GM18502 (cell line): Measurements from ENCODE around the gene PPP1R3G.
"Not testable (repeated sequence)": the region's sequence is repeated elsewhere in the genome, so short reads cannot be mapped to it uniquely, and the experiment has no call there.

Experiments
- ATAC-seq: cut with Tn5 transposase; IDR thresholded peaks from one replicate; pipeline ENCODE4 v1.9.1; 2021; ENCODE audit warnings: mild to moderate bottlenecking; ENCODE audit not compliant: unreplicated experiment, poor library complexity

PPP1R3G gene

DNA sequence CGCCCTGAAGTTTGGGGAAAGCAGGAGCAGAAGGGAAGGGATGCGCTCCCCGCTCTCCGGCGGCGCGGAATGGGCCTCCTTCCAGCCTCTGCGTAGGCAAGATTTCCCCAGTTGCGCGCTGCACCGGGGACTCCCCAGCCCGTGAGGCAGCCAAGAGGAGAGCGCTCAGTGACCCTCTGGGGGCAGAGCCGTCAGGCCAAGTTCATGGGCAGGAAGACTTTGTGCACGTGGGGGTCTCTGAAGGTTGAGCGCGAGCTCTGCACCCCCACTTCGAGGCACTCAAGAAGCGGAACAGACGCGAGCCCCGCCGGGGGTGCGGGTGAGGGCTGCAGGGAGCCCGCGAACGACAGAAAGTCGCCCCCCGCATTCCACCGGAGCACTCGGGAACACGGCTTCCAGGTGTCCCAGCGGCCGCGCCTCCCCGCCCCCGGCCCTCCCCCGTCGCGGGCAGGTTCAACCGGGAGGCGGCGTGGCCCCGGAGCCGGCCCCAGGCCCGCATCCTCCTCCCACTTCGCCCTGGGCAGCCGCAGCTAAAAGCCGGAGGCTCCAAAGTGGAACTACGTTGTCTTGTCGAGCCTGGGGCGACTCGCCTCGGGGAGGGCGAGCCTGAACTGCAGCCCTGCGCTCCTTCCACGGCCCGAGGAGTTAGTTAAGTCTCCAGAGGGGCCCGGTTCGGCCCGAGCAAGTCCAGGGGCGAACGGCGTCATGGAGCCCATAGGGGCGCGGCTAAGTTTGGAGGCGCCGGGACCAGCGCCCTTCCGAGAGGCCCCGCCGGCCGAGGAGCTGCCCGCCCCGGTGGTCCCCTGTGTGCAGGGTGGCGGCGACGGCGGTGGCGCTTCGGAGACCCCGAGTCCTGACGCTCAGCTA is at the start of gene PPP1R3G:
Gene PPP1R3G (plus strand): TSS at position 561 of the 867 bp plus-strand sequence. CDS start 145 bp downstream, at position 706.
- peak; percentile 62 for ATAC-seq

DNA sequence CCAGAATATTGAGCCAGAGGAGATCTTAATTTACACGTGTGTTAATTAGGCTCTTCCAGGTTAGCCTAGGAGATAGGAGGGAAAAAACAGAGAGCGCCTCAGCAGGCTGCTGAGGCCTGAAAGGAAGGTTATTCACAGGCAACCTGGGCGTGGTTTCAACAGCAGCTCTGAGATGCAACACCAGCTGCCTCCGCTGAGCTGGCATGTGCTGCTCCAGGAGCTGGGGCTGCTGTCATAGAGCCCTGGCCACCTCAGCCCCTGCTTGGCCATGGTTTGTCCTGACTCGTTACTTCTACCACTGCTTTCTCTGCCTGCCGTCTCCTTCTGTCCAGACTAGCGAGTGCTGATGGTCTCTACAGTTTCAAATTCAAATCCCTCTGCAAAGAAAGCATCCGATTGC is 48.9 kb upstream of the PPP1R3G start:
- ATAC-seq: no peak

GRCh38 chr6:5041955-5042354 is 43.2 kb upstream of the PPP1R3G start:
- no peak for ATAC-seq

DNA sequence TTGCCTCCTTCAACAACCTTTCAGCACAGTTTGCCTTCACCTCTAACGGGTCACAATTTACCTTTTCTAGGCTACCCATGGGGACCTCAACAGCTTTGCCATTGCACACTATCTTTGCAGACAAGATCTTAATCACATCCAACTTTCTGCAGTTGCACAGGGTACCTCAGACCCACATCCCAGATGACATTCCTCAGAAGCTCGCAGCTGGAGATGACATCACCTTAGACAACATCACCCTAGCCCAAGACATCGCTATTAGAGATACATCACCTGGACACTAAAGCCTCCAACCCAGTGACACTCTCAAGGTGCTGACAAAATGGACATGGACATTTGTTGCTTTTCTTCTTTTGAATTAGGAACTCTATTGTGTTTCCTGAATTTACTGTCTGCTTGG is 42.7 kb upstream of the PPP1R3G start:
- no peak for ATAC-seq

DNA sequence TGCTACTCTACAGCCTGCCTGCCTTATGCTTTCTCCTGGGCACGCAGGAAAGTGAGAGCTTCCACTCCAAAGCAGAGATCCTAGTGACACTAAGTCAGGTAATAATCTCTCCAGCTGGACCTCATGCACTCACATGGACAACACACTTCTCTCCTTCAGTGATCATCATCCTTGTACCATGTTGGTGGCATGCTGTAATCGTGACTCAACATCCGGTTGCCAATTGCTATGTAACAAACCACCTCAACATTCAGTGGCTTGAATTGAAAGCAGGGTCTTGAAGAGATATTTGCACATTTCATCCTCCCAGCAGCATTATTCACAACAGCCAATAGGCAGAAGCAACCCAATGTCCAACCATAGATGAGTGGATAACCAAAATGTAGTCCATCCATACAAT is 40.3 kb upstream of the PPP1R3G start:
- ATAC-seq: no peak

DNA sequence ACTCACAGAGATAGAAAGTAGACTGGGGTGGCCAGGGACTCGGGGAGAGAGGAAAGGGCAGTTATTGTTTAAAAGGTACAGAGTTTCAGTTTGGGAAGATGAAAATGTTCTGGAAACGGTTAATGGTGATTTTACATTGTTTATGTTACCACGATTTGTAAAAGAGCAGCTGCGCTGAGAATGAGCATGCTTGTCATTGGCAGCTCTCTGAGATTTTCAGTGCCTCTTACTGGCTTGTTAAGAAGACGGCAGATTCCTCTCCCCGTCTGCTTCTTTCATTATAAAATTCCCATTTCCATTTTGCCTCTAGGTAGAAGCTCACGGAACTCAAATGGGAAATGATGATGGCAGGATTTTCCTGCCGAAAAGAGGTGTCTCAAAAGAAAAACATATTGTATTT is 39.7 kb upstream of the PPP1R3G start:
- ATAC-seq: no peak

DNA sequence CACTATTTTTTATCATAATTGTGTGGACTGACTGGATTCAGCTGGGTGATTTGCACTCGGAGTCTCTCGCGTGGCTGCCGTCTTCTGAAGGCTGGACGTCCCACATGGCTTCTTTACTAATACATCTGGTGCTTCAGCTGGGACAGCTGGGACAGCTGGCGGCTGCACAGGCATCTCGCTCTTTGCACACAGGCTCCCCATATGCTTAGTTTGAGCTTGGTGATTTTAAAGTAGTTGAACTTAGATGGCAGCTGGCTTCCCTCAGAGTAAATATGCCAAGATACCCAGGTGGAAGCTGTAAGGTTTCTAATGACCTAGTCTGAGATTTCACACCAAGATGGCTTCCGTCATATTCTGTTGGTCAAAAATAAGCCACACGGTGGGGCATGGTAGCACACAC is 38.7 kb upstream of the PPP1R3G start:
- no peak for ATAC-seq

- no peak for ATAC-seq
Measured at GRCh38 chr6:5050009-5050408, 35.1 kb upstream of the PPP1R3G start.

DNA sequence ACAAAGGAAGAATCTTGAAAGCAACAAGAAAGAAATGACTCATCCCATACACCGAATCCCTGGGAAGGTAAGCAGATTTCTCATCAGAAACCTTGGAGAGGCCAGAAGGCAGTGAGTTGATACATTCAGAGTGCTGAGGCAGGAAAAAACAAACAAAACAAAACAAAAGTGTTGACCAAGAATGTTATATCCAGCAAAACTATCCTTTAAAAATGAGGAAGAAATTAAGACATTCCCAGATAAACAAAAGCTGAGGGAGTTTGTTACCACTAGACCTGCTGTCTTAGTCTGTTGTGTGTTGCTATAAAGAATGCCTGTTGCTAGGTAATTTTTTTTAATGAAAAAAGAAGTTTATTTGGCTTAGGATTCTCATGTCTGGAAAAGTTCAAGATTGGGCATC is 33.7 kb upstream of the PPP1R3G start:
- no peak for ATAC-seq

DNA sequence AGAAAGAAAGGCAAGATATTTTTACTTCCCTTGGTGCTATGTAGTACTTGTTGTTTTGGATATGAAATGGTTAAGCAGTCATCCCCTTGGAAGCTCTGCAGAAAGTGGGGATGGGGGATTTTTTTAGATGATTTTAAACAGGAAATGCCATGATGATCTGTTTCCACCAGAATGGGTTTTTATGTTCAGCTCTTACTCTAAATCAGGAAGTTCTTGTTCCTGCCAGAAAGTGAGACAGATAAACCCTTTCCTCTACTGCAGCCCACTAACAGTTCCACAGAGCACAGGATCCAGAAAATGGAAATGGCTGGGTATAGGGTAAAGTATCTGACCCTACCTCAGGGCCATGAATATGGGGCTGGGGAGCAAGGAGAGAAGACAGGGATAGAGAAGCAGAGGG is 32.1 kb upstream of the PPP1R3G start:
- ATAC-seq: no peak

DNA sequence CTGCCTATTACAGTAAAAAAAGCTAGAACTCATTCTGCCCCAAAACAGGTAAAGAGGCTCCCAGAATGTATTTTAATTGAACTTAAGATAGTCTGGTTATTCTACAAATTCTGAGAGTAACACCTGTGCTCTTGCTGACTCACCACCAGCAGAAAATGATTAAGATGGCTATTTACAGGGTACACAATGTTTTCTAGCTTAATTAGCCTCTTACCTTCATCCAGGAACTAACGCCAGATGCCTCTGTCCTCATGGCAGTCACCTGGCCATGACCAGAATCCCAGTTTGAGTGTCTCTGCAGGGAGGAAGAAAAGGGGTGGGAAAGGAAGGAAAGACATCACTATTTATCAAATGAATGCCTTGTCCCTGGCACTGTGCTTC is 31.3 kb upstream of the PPP1R3G start:
- no peak for ATAC-seq

DNA sequence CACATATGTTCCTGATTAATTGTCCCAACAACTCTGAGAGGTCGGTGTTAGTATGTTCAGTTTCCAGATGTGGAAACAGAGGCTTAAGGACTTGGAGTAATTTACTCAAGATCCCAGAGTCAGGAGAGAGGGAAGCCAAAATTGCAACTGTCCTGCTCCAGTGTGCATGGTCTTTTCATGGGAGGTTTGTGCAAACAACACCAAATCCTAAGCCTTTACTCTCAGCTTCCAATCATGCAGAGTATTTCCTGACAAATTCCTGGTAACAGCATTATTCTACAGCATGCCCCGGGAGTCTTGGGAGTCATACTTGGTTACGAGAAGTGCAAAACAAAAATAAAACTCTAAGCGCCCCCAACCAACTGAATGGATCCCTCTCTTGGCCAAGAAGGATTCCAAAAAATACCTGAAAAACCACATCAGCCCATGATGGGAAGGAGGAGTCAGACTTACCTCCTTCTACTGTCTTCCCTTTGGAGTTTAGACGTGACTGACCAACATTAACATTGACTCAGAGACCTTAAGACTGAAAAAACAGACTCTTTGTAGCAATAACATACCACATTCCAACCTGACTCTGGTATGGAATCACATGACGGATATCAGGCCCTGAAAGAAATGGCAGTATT is 30.8 kb upstream of the PPP1R3G start:
- ATAC-seq: no peak

GRCh38 chr6:5055118-5055517 is 30.0 kb upstream of the PPP1R3G start:
- no peak for ATAC-seq

GRCh38 chr6:5058254-5058653 is 26.9 kb upstream of the PPP1R3G start:
- no peak for ATAC-seq

DNA sequence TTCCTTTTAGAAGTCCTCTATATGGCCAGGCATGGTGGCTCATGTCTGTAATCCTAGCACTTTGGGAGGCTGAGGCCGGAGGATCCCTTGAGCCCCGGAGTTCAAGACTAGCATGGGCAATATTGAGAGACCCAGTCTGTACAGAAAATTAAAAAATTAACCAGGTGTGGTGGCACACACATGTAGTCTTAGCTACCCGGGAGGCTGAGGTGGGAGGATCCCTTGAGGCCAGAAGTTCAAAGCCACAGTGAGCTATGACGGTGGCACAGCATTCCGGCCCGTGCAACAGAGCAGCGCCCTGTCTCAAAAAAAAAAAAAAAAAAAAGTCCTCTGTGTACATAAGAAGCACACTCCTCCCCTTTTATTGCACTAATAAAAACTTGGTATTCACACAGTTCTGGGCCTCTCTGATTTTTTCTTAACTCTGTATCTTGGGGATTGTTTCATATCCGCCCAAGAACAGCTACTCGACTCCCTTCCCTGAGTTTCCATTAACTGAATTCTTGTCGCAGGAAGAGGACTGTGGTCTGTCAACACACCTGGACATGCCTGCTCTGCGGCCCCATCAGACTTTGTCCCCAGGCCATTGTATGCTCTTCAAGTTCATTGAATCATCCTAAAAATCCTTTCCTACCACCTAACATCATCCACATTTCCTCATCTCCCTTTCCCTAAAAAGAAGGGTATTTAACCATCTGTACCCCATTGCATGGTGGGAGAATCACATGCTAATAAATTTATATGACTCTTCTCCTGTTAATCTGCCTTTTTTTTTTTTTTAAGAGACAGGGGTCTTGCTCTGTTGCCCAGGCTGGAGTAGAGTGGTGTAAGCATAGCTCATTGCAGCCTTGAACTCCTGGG is 25.9 kb upstream of the PPP1R3G start:
- ATAC-seq: no peak

GRCh38 chr6:5060439-5060838 is 24.7 kb upstream of the PPP1R3G start:
- not testable (repeated sequence) for ATAC-seq

DNA sequence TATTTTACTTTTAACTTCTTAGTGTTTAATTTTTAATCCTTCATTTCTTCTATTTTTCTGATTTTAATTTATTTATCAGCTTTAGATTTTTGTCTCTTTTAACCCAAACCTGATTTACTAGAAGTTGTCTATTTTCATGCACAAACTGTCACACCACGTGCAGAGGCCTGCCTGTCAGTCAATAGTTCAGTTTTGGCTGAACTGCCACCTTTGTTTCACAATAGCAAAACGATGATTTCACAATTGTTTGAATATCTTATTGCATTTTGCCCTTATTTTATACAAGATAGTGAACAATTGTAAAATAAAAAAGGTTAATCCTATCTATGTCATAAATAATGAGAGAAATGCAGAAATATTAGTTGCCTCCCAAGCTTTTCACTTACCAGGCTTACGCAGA is 24.0 kb upstream of the PPP1R3G start:
- no peak for ATAC-seq

GRCh38 chr6:5063617-5064016 is 21.5 kb upstream of the PPP1R3G start:
- ATAC-seq: no peak

GRCh38 chr6:5066456-5067093 is 18.6 kb upstream of the PPP1R3G start:
- ATAC-seq: no peak

- ATAC-seq: no peak
Measured at GRCh38 chr6:5067305-5067704, 17.8 kb upstream of the PPP1R3G start.
